ENCODE data around the gene P2RX3.

The P2RX3 gene

GRCh38 chr11:57407941-57408475 is 69.9 kb downstream of the P2RX3 start:
- H2AK5ac ChIP-seq (ENCODE audit: low read length): no peak overlapping the region

GRCh38 chr11:57408771-57409170 is 70.6 kb downstream of the P2RX3 start:
- Histone ChIP-seq H2BK5ac (ENCODE audit: low read depth, low read length, poor library complexity) (no peak overlapping the region), H3K18ac (ENCODE audit: low read length) (no peak overlapping the region), H3K14ac (ENCODE audit: low read length) (no peak overlapping the region), H3K79me1 (ENCODE audit: low read length) (no peaks in the 10 kb centered on the region), H3K27me3 (ENCODE audit: insufficient read depth, low read length) (no peaks in the 10 kb centered on the region), H2AK5ac (ENCODE audit: low read length) (no peak overlapping the region), H3K4me2 (ENCODE audit: low read length) (no peak overlapping the region), H2AFZ (ENCODE audit: insufficient read depth, low read length, poor library complexity) (no peak overlapping the region), H3K9ac (ENCODE audit: low read length) (no peak overlapping the region), H3K27ac (ENCODE audit: low read depth, low read length) (no peak overlapping the region), H2BK120ac (ENCODE audit: insufficient read depth, low read length, poor library complexity) (no peak overlapping the region), H3K4me3 (ENCODE audit: low read depth, low read length) (no peak overlapping the region), H3K36me3 (ENCODE audit: control insufficient read depth in 1 of 2, insufficient read depth in 2 of 2, low read length in 2 of 2) (peaks cover 0 to 2% of the 10 kb centered on the region in 2 experiments), H3K23ac (ENCODE audit: low read length) (no peak overlapping the region), H4K8ac (ENCODE audit: low read depth, low read length) (no peak overlapping the region), H3K9me3 (ENCODE audit: insufficient read depth, low read depth, low read length) (no peaks in the 10 kb centered on the region), H3K4ac (ENCODE audit: low read depth, low read length) (no peak overlapping the region), H2BK12ac (ENCODE audit: low read length) (no peak overlapping the region), H3K4me1 (ENCODE audit: control insufficient read depth in 1 of 2, insufficient read depth in 2 of 2, low read length in 2 of 2) (peaks cover 9 to 10% of the 10 kb centered on the region in 2 experiments), H3K79me2 (ENCODE audit: control insufficient read depth, insufficient read depth, low read length, poor library complexity) (no peaks in the 10 kb centered on the region), H4K91ac (ENCODE audit: low read depth, low read length) (no peak overlapping the region), H4K12ac (ENCODE audit: low read depth, low read length) (no peak overlapping the region)
- no CpG with 5 or more reads among the region's 2 CpGs for WGBS (ENCODE audit: extremely low coverage, insufficient coverage, insufficient read length)
- no peak for DNase-seq

More at GRCh38 chr11:57407941-57408475, 69.9 kb downstream of the P2RX3 start:
- H2BK12ac ChIP-seq (ENCODE audit: low read length): no peak overlapping the region
- no peak overlapping the region for H3K14ac ChIP-seq (ENCODE audit: low read length)
- no peak overlapping the region for H3K9ac ChIP-seq (ENCODE audit: low read length)
- no peak overlapping the region for H4K12ac ChIP-seq (ENCODE audit: low read depth, low read length)
- H3K9me3 ChIP-seq (ENCODE audit: insufficient read depth, low read depth, low read length): no peaks in the 10 kb centered on the region
- H3K79me1 ChIP-seq (ENCODE audit: low read length): no peaks in the 10 kb centered on the region
- no peak overlapping the region for H3K23ac ChIP-seq (ENCODE audit: low read length)
- H4K8ac ChIP-seq (ENCODE audit: low read depth, low read length): no peak overlapping the region
- H3K27ac ChIP-seq (ENCODE audit: low read depth, low read length): no peak overlapping the region
- H3K79me2 ChIP-seq (ENCODE audit: control insufficient read depth, insufficient read depth, low read length, poor library complexity): no peaks in the 10 kb centered on the region
- no peak overlapping the region for H4K91ac ChIP-seq (ENCODE audit: low read depth, low read length)
- H3K27me3 ChIP-seq (ENCODE audit: insufficient read depth, low read length): no peaks in the 10 kb centered on the region
- no CpG with 5 or more reads among the region's 8 CpGs for WGBS (ENCODE audit: extremely low coverage, insufficient coverage, insufficient read length)
- H3K4me2 ChIP-seq (ENCODE audit: low read length): no peak overlapping the region
- H2BK120ac ChIP-seq (ENCODE audit: insufficient read depth, low read length, poor library complexity): no peak overlapping the region
- DNase-seq: peak; percentile 53 to 69
- no peak overlapping the region for H2BK5ac ChIP-seq (ENCODE audit: low read depth, low read length, poor library complexity)
- no peak overlapping the region for H3K4ac ChIP-seq (ENCODE audit: low read depth, low read length)
- peaks cover 9 to 10% of the 10 kb centered on the region in 2 experiments for H3K4me1 ChIP-seq (ENCODE audit: control insufficient read depth in 1 of 2, insufficient read depth in 2 of 2, low read length in 2 of 2)
- H3K18ac ChIP-seq (ENCODE audit: low read length): no peak overlapping the region
- no peak overlapping the region for H2AFZ ChIP-seq (ENCODE audit: insufficient read depth, low read length, poor library complexity)
- no peak overlapping the region for H3K4me3 ChIP-seq (ENCODE audit: low read depth, low read length)
- H3K36me3 ChIP-seq (ENCODE audit: control insufficient read depth in 1 of 2, insufficient read depth in 2 of 2, low read length in 2 of 2): peaks cover 0 to 2% of the 10 kb centered on the region in 2 experiments

- no peak overlapping the region for H3K18ac ChIP-seq (ENCODE audit: low read length)
- H4K8ac ChIP-seq (ENCODE audit: low read depth, low read length): no peak overlapping the region
- H3K79me2 ChIP-seq (ENCODE audit: control insufficient read depth, insufficient read depth, low read length, poor library complexity): no peaks in the 10 kb centered on the region
- H3K14ac ChIP-seq (ENCODE audit: low read length): no peak overlapping the region
- no peaks in the 10 kb centered on the region for H3K79me1 ChIP-seq (ENCODE audit: low read length)
- H2BK120ac ChIP-seq (ENCODE audit: insufficient read depth, low read length, poor library complexity): no peak overlapping the region
- no peak overlapping the region for H2BK5ac ChIP-seq (ENCODE audit: low read depth, low read length, poor library complexity)
- H2AFZ ChIP-seq (ENCODE audit: insufficient read depth, low read length, poor library complexity): no peak overlapping the region
- no peak overlapping the region for H3K4ac ChIP-seq (ENCODE audit: low read depth, low read length)
- no peak overlapping the region for H3K4me3 ChIP-seq (ENCODE audit: low read depth, low read length)
- H3K27ac ChIP-seq (ENCODE audit: low read depth, low read length): no peak overlapping the region
- H3K9me3 ChIP-seq (ENCODE audit: insufficient read depth, low read depth, low read length): no peaks in the 10 kb centered on the region
- no peak overlapping the region for H4K91ac ChIP-seq (ENCODE audit: low read depth, low read length)
- no peak overlapping the region for H3K23ac ChIP-seq (ENCODE audit: low read length)
- no peak overlapping the region for H2AK5ac ChIP-seq (ENCODE audit: low read length)
- no peak overlapping the region for H2BK12ac ChIP-seq (ENCODE audit: low read length)
- no peaks in the 10 kb centered on the region for H3K27me3 ChIP-seq (ENCODE audit: insufficient read depth, low read length)
- no peak overlapping the region for H4K12ac ChIP-seq (ENCODE audit: low read depth, low read length)
- peak; percentile 87 to 93 for DNase-seq
- no peak overlapping the region for H3K9ac ChIP-seq (ENCODE audit: low read length)
- peaks cover 0 to 2% of the 10 kb centered on the region in 2 experiments for H3K36me3 ChIP-seq (ENCODE audit: control insufficient read depth in 1 of 2, insufficient read depth in 2 of 2, low read length in 2 of 2)
- no peak overlapping the region for H3K4me2 ChIP-seq (ENCODE audit: low read length)
- WGBS (ENCODE audit: extremely low coverage, insufficient coverage, insufficient read length): no CpG with 5 or more reads among the region's 18 CpGs
- peaks cover 9 to 10% of the 10 kb centered on the region in 2 experiments for H3K4me1 ChIP-seq (ENCODE audit: control insufficient read depth in 1 of 2, insufficient read depth in 2 of 2, low read length in 2 of 2)
Measured at GRCh38 chr11:57409321-57410100, 71.4 kb downstream of the P2RX3 start.

GRCh38 chr11:57410287-57410686 is 72.1 kb downstream of the P2RX3 start:
- no peak overlapping the region for H2BK5ac ChIP-seq (ENCODE audit: low read depth, low read length, poor library complexity)
- H3K79me1 ChIP-seq (ENCODE audit: low read length): no peaks in the 10 kb centered on the region
- no peak overlapping the region for H3K9ac ChIP-seq (ENCODE audit: low read length)
- H2AK5ac ChIP-seq (ENCODE audit: low read length): no peak overlapping the region
- H3K9me3 ChIP-seq (ENCODE audit: insufficient read depth, low read depth, low read length): no peaks in the 10 kb centered on the region
- H3K27me3 ChIP-seq (ENCODE audit: insufficient read depth, low read length): no peaks in the 10 kb centered on the region
- no peak overlapping the region for H3K14ac ChIP-seq (ENCODE audit: low read length)
- H3K4me2 ChIP-seq (ENCODE audit: low read length): no peak overlapping the region
- no peak overlapping the region for H4K8ac ChIP-seq (ENCODE audit: low read depth, low read length)
- no peak overlapping the region for H3K4me3 ChIP-seq (ENCODE audit: low read depth, low read length)
- H3K18ac ChIP-seq (ENCODE audit: low read length): no peak overlapping the region
- no peak overlapping the region for H2BK120ac ChIP-seq (ENCODE audit: insufficient read depth, low read length, poor library complexity)
- DNase-seq: peak; percentile 76 to 89
- H4K12ac ChIP-seq (ENCODE audit: low read depth, low read length): no peak overlapping the region
- no peak overlapping the region for H2BK12ac ChIP-seq (ENCODE audit: low read length)
- no peak overlapping the region for H3K23ac ChIP-seq (ENCODE audit: low read length)
- H3K4me1 ChIP-seq (ENCODE audit: control insufficient read depth in 1 of 2, insufficient read depth in 2 of 2, low read length in 2 of 2): peaks cover 9 to 10% of the 10 kb centered on the region in 2 experiments
- H3K4ac ChIP-seq (ENCODE audit: low read depth, low read length): no peak overlapping the region
- H4K91ac ChIP-seq (ENCODE audit: low read depth, low read length): no peak overlapping the region
- no peaks in the 10 kb centered on the region for H3K79me2 ChIP-seq (ENCODE audit: control insufficient read depth, insufficient read depth, low read length, poor library complexity)
- H3K36me3 ChIP-seq (ENCODE audit: control insufficient read depth in 1 of 2, insufficient read depth in 2 of 2, low read length in 2 of 2): peaks cover 0 to 2% of the 10 kb centered on the region in 2 experiments
- no peak overlapping the region for H2AFZ ChIP-seq (ENCODE audit: insufficient read depth, low read length, poor library complexity)
- no peak overlapping the region for H3K27ac ChIP-seq (ENCODE audit: low read depth, low read length)
